ENCODE measurements around the gene TNC. TPM values are rescaled to one million over a fixed set of nuclear protein-coding genes. Genes with fewer than 3 reads are reported as not detected.
"Not testable (repeated sequence)": the region's sequence is repeated elsewhere in the genome, so short reads cannot be mapped to it uniquely, and the experiment has no call there.

The TNC gene
- polyA plus RNA-seq, 3 donors: 0.45 to 9.8 (median 1.9) TPM

GRCh38 chr9:115138151-115138550 lies 20.2 kb upstream of the TNC start:
- WGBS, 3 donors: 57 to 75% (median 70%) methylated on average over 2 of the region's 2 CpGs

GRCh38 chr9:115137526-115137925 lies 19.6 kb upstream of the TNC start:
- 57 to 83% (median 79%) methylated on average over 2 of the region's 2 CpGs for WGBS, 3 donors
- H3K27ac ChIP-seq (ENCODE audit: low read depth, low read length): no peak overlapping the region

More at GRCh38 chr9:115138151-115138550, 20.2 kb upstream of the TNC start:
- H3K27ac ChIP-seq (ENCODE audit: low read depth, low read length): no peak overlapping the region

- no peak overlapping the region for H3K27ac ChIP-seq (ENCODE audit: low read depth, low read length)
- 68 to 74% (median 68%) methylated on average over 8 of the region's 8 CpGs for WGBS, 3 donors
Measured at GRCh38 chr9:115135821-115136778, 18.1 kb upstream of the TNC start.

- no peak overlapping the region for H3K27ac ChIP-seq (ENCODE audit: low read depth, low read length)
- 53 to 68% (median 59%) methylated on average over 4 of the region's 4 CpGs for WGBS, 3 donors
Measured at GRCh38 chr9:115134941-115135340, 17.0 kb upstream of the TNC start.

GRCh38 chr9:115133649-115134048 lies 15.7 kb upstream of the TNC start:
- H3K27ac ChIP-seq (ENCODE audit: low read depth, low read length): no peak overlapping the region
- WGBS, 3 donors: 63 to 78% (median 69%) methylated on average over 2 of the region's 2 CpGs

GRCh38 chr9:115132648-115133047 lies 14.7 kb upstream of the TNC start:
- WGBS, 3 donors: 61 to 69% (median 62%) methylated on average over 12 of the region's 12 CpGs
- H3K27ac ChIP-seq (ENCODE audit: low read depth, low read length): no peak overlapping the region

GRCh38 chr9:115130176-115130575 lies 12.2 kb upstream of the TNC start:
- H3K27ac ChIP-seq (ENCODE audit: low read depth, low read length): no peak overlapping the region
- WGBS, 3 donors: 78 to 87% (median 86%) methylated on average over 3 of the region's 3 CpGs

- not testable (repeated sequence) for H3K27ac ChIP-seq (ENCODE audit: low read depth, low read length)
- WGBS, 3 donors: 77 to 88% (median 88%) methylated on average over 6 of the region's 6 CpGs
Measured at GRCh38 chr9:115128726-115129125, 10.8 kb upstream of the TNC start.

- H3K27ac ChIP-seq (ENCODE audit: low read depth, low read length): no peak overlapping the region
- 48 to 71% (median 61%) methylated on average over 4 of the region's 4 CpGs for WGBS, 3 donors
Measured at GRCh38 chr9:115127191-115127817, 9.3 kb upstream of the TNC start.

GRCh38 chr9:115126404-115126803 lies 8.4 kb upstream of the TNC start:
- H3K27ac ChIP-seq (ENCODE audit: low read depth, low read length): no peak overlapping the region
- 37 to 71% (median 68%) methylated on average over 2 of the region's 2 CpGs for WGBS, 3 donors

GRCh38 chr9:115122937-115123336 lies 5.0 kb upstream of the TNC start:
- 59 to 83% (median 80%) methylated on average over 5 of the region's 5 CpGs for WGBS, 3 donors
- no peak overlapping the region for H3K27ac ChIP-seq (ENCODE audit: low read depth, low read length)

- no peak overlapping the region for H3K27ac ChIP-seq (ENCODE audit: low read depth, low read length)
Measured at GRCh38 chr9:115121181-115121580, 3.2 kb upstream of the TNC start.

GRCh38 chr9:115118879-115119218 lies 892 bp upstream of the TNC start:
- H3K27ac ChIP-seq (ENCODE audit: low read depth, low read length): no peak overlapping the region
- 5 to 8% (median 6%) methylated on average over 8 of the region's 8 CpGs for WGBS, 3 donors

- 64 to 75% (median 67%) methylated on average over 8 of the region's 8 CpGs for WGBS, 3 donors
- H3K27ac ChIP-seq (ENCODE audit: low read depth, low read length): no peak overlapping the region
Measured at GRCh38 chr9:115116421-115117284, 1.3 kb downstream of the TNC start.

- no peak overlapping the region for H3K27ac ChIP-seq (ENCODE audit: low read depth, low read length)
- WGBS, 3 donors: 18 to 27% (median 27%) methylated on average over 1 of the region's 1 CpG
Measured at GRCh38 chr9:115115924-115116323, 2.0 kb downstream of the TNC start.

GRCh38 chr9:115115117-115115880 lies 2.7 kb downstream of the TNC start:
- 86 to 92% (median 91%) methylated on average over 2 of the region's 2 CpGs for WGBS, 3 donors
- no peak overlapping the region for H3K27ac ChIP-seq (ENCODE audit: low read depth, low read length)

GRCh38 chr9:115114546-115114945 lies 3.4 kb downstream of the TNC start:
- 54 to 74% (median 70%) methylated on average over 2 of the region's 2 CpGs for WGBS, 3 donors
- H3K27ac ChIP-seq (ENCODE audit: low read depth, low read length): no peak overlapping the region

- no peak overlapping the region for H3K27ac ChIP-seq (ENCODE audit: low read depth, low read length)
- 75 to 88% (median 88%) methylated on average over 4 of the region's 4 CpGs for WGBS, 3 donors
Measured at GRCh38 chr9:115114084-115114483, 3.9 kb downstream of the TNC start.
